GM19023 (cell line): ENCODE measurements around the gene KCND3.

Source experiments
- ATAC-seq: cut with Tn5 transposase; IDR thresholded peaks from one replicate; pipeline ENCODE4 v1.9.1; 2021; ENCODE audit warnings: mild to moderate bottlenecking, moderate library complexity; ENCODE audit not compliant: unreplicated experiment

Gene KCND3

GRCh38 chr1:111989531-111990025 lies at the start of gene KCND3:
KCND3 (minus strand) TSS chr1:111989668.
- ATAC-seq, result no peak

DNA sequence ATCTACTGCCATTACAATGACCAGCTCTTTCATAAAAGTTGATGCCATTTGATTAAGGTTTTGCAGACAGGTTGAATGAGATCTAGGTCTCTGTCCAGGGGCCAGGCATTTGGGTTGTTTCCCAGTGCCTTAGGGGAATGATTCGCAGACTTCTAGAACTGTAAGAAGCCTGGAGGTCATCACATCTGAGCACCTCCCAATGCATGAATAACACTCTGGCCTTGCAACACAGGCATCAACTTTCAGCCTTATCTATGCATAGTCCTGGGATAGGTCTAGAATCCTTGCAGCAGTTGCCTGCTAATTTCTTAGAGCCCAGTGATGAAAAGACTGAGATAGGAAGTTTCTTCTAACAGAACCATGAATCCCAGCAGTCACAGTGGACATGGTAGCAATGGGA lies 44.8 kb upstream of the KCND3 start:
- ATAC-seq, result no peak

DNA sequence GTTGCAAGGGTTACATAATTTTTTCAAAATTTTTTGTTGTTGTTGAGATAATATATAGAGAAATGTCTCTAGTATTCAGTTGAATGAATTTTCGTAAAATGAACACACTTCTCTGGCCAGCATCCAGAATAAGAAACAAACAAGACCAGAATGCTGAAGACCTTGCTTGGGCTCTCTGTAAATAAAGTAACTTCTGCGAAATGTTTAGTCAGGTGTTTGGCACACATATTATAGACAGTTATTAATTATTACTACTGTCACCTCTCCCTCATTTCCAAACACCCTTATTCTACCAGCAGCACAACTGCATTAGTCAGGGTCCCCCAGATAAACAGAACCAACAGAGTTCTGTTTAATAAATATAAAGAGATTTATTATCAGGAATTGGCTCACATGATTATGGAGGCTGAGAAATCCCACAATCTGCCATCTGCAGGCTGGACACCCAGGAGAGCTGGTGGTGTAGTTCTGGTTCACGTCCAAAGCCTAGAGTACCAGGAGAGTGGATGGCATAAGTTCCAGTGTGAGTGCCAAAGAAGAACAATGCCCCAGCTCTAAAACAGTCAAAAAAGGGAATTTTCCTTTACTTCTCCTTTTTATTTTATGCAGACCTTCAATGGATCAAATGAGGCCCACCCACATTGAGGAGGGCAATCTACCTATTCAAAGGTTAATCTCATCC lies 44.1 kb upstream of the KCND3 start:
- no peak for ATAC-seq

DNA sequence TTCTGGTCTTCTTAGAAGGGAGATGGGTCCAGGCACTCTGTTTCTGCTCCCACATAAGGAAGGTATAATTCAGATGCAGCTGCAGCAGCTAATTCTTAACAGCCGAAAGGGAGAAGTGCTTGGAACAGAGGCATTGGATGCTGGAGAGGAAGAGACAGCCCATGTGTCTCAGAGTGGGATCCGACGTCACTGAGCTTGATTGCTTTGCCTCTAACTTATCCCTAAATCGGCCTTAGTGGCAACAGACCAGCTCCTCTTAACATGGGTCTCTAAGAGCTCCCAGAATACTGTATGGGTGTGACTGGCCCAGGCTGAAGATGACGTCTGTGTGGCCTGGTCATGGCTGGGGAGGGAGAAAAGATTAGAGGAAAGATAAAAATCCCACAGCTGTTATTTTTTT lies 40.7 kb upstream of the KCND3 start:
- ATAC-seq, result no peak

DNA sequence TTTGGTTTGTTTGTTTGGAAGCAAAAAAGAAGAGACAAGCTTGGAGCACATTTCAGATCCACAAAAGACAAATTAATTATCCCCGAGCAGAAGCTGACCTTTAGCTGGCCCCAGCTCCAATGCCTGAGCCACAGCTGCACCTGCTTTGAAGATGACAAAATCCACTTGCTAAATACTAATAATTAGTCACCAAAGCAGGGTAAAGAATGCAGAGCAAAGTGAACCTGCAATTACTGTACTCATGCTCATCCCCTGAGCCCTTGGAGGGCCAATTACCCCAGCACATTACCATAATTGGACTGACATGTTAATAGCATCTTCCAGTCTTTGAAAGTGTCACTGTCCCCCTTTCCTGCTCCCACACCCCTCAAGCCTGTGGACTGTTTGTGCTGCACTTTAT lies 38.2 kb upstream of the KCND3 start:
- no peak for ATAC-seq

- no peak for ATAC-seq
Measured at GRCh38 chr1:112026501-112026900, 37.0 kb upstream of the KCND3 start.

DNA sequence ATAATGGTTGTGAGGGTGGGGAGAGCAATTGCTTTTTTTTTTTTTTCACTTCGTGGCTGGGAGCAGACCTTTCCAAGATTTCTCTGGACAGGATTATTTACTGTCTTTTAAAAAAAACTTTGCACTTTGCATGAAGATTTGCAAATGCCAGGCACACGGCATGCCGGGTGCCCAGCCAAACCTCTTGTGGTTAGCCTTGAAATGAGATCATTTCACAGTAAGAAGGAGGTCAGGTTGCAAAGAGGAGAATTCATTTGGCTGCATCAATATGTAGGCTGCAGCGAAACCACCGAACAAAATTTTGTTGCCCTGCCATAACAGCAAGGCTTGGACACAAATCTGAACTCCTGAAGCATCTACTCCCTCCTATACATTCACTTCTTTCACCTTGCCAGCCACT lies 36.5 kb upstream of the KCND3 start:
- ATAC-seq, result no peak

DNA sequence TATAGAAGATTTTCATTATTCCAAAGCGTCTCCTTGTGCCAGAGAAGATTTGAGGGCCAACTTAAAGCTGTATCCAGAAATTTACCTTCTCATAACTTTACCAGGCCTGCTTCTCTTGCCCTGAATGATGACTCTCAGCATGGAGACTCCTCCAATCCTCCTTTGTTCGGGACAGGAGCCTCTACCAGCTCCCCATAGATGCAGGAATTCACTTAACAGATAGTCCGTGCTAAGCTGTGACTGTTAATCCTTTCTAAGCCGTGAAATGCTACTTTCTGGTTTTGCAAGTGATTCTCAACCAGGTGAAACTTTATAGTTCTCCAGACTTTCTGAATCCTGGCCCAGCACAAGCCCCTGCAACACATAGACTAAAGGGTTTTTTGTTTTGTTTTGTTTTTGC lies 31.8 kb upstream of the KCND3 start:
- ATAC-seq, result no peak

DNA sequence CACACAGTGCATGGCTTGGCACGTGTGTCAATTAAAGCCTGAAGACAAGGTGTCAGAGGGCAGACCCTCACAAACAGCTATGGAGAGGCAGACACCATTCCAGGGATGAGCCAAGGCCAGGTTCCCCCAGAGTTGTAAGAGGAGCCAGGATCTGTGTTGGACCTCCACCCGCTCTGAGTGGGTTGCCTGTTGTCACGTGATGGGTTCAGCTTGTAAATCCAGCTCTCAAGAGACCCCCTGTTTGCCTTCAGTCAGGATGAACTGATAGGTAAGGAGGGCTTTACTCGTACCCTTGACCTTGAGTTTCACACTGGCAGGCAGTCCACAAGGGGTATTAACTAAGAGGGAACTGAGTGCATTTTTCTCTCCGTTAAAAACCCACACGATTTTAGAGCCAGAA lies 27.7 kb upstream of the KCND3 start:
- ATAC-seq, result no peak

DNA sequence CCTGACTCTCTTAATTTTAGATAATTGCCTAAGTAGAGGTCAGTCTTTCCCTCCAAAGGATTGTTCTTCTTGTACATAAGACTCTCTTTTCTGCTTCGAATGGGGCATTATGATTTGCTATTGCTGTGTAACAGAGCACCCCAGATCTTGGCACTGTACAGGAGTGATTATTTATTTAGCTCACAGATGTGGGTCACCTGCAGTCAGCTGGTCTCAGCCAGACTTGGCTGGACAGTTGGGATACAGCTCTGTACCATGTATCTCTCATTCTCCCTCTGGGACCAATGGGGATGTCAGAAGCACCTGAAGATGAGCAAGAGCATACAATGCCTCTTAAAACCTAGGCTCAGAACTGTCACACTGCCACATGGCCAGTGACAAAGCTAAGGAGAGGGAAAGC lies 23.4 kb upstream of the KCND3 start:
- ATAC-seq, result no peak

GRCh38 chr1:112011202-112011601 lies 21.7 kb upstream of the KCND3 start:
- ATAC-seq, result no peak

DNA sequence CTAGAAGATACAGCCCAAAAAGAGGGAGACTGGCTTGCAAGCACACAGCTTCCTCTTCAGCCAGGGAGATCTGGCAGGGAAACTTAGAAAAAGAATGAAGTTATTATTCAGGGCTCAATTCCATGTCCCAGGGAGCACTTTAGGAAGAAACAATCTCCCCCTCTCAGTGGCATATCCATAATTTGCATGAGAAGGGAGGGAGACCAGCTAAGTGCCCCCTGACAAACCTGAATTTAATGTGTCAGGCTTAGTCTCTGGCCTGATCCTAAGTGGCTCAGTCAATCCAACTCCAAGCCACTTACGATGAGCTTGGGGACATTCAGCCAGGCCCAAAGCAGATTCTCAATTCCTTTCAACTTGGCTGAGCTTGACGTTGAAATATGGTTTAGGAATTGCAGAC lies 17.7 kb upstream of the KCND3 start:
- no peak for ATAC-seq

DNA sequence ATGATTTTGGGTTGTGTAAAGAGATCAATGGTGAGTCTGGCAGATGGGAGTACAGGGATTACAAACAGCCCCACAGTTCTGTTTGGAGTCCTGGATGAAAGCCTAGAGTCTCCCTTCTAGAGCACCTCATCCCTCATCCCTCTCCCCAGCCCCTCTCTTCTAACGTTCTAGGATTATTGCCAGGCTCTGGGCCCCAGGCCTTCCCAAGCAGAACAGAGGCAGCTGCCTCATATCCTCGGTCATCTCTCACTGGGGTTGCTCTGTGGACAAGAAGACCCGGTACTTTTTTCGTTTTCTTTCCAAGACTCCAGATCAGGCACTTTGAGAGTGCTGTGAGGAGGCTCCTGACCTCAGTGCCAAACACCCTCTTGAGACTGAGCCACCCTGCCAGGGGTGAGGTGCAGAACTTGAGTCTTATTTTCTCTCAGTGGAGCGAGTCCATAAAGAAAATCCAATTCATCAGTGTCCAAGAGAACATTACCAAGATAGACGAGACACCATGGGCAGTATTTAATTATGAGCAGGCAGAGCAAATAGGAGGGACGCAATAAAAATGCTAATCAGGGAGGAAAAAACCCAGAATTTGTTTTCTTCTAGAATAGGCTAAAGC lies 17.1 kb upstream of the KCND3 start:
- ATAC-seq, result no peak

DNA sequence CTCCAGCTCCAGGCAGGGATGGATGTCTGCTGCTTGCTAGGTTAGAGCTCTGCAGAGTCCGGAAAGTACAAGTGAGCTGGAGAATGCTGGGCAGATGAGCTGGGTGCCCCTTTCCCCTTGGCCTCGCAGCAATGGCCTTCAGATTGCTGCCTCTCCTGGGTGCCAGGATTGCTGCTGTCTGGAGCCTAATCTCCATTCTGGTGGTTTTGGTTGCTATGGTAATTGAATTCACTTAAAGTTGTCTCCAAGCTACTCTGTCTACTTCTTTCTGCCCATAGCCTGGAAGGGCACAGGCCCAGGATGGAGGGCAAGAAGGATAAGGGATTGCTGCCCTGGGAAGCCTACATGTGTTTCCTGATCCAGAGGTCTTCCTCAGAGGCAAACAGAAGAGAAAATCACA lies 14.6 kb upstream of the KCND3 start:
- no peak for ATAC-seq

GRCh38 chr1:112002514-112002913 lies 13.0 kb upstream of the KCND3 start:
- no peak for ATAC-seq

DNA sequence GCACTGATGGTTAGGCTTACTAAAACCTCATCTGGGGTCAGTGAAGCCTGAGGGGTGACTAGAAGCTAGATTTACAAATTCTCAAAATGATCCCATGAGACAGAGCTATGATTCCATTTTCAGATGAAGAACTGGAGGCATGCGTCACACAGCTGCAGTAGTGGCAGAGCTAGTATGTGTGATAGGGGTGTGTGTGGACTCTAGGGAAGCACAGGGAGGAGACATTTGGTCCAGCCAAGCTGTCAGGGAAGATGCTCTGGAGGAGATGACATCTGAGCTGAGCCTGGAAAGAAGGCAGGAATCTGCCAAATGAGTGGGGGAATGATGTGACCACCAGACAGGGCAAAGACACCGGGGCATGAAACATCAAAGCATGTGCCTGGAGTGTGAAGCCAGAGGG lies 12.0 kb upstream of the KCND3 start:
- no peak for ATAC-seq

DNA sequence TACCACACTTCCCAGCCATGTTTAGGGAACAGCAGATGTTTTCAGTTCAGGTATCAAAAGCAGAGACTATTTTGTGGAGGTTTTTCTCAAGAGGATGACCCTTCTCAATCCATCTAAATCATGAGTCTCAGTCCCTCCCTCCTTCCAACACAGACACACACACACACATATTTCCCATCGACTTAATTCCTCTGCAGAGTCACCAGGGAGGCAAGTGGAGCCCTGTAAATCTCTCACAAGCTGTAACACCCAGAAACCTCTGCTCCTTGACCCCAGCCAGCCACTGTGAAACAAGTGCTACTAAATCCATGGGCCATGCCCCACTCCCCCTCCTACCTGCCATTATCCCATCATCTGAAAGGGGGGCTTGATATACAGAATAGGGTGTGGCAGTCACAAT lies 10.6 kb upstream of the KCND3 start:
- no peak for ATAC-seq

- ATAC-seq, result no peak
Measured at GRCh38 chr1:111998332-111998731, 8.9 kb upstream of the KCND3 start.

DNA sequence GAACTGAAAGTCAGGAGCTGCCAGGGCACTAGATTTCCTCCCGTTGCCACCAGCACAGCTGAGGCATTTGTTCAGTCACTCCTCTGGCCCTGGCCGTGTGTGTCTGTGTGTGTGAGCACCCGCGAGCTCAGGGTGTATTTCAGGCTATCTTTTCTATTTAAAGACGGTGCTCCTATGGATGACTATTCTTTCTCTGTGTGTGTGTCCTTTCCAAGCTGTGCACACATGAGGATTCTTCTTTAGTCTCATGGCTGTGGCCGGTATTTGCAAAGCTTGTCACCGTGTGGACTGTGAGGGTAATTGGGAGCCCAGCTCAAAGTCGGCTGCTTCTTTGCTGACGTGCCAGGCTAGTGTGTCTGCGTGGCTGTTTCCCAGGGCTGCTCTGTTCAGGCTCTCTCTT lies 3.0 kb upstream of the KCND3 start:
- no peak for ATAC-seq

DNA sequence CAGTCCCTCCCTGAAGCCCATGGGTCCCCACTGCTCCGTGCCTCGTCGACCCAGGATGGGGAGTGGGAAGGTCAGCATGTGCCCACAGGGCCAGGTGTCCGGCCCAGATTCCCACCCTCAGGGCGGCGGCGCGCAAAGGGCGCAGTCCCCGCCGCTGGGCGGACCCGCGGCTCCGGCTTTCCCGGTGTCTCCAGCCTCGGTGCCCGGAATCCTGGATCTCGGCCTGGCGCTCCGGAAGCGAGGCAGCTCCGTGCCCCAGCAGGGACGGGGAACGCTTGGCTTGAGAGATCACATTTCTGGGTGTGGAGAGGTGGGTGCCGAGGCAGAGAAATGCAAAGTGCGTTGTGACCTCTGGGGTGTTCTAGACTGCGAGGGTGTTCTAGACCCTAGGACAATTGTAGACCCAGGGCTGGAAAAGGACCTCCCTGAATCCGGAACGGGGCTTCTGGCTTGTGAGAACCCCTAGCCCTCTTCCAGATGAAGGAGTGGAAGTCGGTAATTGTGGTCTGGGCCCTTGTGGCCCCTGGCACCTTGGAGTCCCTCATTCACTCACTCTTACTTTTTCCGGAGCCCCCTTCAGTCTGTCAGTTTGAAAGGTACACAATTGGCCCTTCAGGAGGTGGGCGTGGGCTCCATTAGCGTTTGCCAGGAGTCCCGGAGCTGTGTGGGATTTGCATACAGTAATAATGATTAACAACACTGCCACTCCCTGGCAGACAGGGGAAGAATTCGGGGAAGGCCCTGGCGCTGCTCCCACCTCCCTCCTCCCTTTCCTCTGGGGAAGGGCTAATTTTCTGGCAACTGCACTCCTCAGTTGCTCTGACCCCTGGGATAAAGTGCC lies 1.6 kb upstream of the KCND3 start:
- no peak for ATAC-seq

DNA sequence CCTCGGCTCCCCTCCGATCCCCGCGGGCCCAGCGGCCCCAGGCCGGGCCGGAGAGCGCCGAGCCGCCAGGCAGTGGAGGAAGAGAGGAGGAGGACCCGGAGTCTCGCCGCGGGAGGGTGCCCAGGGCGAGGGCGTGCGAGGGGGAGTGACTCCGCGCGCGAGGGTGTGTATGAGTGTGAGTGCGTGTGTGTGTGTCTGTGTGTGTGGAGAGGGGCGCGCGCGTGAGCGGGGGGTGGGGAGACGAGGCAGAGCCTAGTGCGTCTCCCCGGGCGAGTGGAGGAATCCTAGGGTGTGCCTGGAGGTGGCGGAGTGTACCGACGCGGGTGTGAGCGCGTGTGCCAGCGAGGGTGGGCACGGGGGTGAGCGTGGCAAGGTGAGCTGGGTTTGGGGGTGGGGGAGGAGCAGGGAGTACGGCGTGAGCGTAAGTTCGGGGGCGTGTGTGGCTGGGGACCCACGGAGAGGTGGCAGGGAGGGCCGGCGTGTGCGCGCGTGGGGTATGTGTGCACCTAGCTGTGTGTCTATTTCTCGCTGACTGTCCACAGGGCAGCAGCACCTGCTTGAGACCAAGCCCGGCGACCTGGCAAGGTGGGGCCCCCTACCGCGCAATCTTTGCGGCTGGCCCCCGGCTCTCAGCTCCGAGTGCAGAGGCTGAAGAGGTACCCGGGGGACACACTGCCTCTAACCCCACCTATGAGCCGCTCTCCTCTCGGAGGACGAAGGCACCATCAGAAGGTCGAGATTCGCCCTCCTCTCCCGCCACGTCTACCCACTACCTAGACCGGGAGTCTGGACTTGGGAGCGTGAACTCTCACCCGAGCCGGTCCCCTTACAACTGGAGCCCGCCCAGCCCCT lies 784 bp upstream of the KCND3 start:
- no peak for ATAC-seq
